Omental fat pad (tissue), 4 donors: Measurements from ENCODE around the gene GDPD5. TPM values are rescaled to one million over a fixed set of nuclear protein-coding genes. Genes with fewer than 3 reads are reported as not detected.

ENCODE experiments used
- ATAC-seq: fragments of 150-250 bp; one replicate; pipeline ENCODE4 v1.9.1; 2016; ENCODE audit warnings: mild to moderate bottlenecking, moderate library complexity; ENCODE audit not compliant: low FRiP score
- DNase-seq: peaks from one replicate; pipeline ENCODE4 v3.0.0-alpha.2; 2019; ENCODE audit warnings: low spot score
- total RNA-seq, 4 donors: library from RNA; depleted of rRNA; stranded (reverse); fragments of >200 nt; gene quantifications; one replicate each; pipeline ENCODE4 v1.1.0, GENCODE V29; 2016
- TF ChIP-seq, protein P1 (sequence below), 3 donors: fragments of 450-650 bp; IDR thresholded peaks; one replicate each; pipeline ENCODE4 v1.5.1; 2016 to 2017; ENCODE audit warnings: antibody characterized with exemption in 3 of 3, mild to moderate bottlenecking in 3 of 3, moderate library complexity in 2 of 3

Gene GDPD5
- total RNA-seq, 4 donors from 2014 or later = 23.6 to 34.7 (median 31.7) TPM

- ATAC-seq (no peak), DNase-seq (no peak)
- TF ChIP-seq, protein P1, sequence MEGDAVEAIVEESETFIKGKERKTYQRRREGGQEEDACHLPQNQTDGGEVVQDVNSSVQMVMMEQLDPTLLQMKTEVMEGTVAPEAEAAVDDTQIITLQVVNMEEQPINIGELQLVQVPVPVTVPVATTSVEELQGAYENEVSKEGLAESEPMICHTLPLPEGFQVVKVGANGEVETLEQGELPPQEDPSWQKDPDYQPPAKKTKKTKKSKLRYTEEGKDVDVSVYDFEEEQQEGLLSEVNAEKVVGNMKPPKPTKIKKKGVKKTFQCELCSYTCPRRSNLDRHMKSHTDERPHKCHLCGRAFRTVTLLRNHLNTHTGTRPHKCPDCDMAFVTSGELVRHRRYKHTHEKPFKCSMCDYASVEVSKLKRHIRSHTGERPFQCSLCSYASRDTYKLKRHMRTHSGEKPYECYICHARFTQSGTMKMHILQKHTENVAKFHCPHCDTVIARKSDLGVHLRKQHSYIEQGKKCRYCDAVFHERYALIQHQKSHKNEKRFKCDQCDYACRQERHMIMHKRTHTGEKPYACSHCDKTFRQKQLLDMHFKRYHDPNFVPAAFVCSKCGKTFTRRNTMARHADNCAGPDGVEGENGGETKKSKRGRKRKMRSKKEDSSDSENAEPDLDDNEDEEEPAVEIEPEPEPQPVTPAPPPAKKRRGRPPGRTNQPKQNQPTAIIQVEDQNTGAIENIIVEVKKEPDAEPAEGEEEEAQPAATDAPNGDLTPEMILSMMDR (IDR thresholded peaks at IDR 0.05) = no peak
These were observed 15.6 kb downstream of the GDPD5 start for GRCh38 chr11:75510004-75510722.

DNA sequence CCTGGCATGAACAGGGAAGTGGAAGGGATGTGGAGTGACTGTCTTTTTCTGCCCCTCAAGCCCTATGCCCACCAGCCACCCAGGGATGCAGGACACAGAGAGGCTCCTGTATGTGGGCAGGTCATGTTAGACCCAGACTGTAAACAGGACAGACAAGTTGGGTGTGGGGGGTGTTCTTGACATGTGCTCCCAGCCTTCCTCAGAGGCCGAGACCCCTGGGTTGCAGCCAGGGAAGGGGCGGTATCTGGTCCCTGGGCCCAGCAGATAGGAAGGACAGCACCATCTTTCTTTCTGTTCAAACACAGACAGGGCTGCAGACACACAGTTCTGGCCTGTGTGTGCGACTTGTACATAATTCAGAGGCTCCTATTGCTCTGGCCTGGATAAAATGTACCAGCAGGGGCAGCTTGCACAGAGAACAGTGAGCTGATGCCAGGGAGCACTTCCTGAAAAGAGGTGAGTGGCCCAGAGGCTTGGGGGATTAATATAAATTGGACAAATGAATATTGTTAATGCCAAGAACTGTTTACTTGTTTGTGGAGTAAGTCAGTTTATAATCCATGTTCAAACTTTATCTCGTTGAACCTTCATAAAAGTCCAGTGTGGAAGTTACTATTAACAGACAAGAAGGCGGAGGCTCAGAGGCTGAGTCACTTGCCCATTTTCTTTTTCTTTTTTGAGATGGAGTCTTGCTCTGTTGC lies 16.6 kb downstream of the GDPD5 start:
- ATAC-seq (no peak), DNase-seq (no peak)
- TF ChIP-seq, protein P1 (IDR thresholded peaks at IDR 0.05) = no peak

- ATAC-seq (no peak), DNase-seq (no peak)
- TF ChIP-seq, protein P1 (IDR thresholded peaks at IDR 0.05) = no peak
These were observed 17.6 kb downstream of the GDPD5 start for GRCh38 chr11:75508051-75508561.

- DNase-seq = no peak
- TF ChIP-seq, protein P1 (IDR thresholded peaks at IDR 0.05) = no peak
- no peak for ATAC-seq
These were observed 18.2 kb downstream of the GDPD5 start for GRCh38 chr11:75507571-75507970.

DNA sequence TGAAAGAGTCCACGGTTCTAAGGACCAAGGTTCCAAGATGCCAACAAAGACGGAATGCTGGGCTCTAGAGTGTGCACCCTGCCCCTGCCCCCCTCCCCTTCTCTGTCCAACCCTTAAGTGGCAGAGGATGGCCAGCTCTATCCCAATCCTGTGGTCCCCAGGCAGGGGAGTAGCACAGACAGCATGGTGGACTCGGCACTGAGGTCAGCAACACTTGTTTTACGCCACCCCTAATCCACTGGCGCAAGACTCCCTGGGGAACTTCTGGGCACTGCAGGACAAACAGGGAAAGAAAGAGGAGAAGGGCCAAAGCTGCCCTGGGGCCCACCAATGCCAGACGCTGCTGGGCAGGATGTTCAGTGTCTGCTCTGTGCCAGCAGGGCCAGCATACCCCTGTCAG lies 18.9 kb downstream of the GDPD5 start:
- no peak for ATAC-seq
- TF ChIP-seq, protein P1 (IDR thresholded peaks at IDR 0.05) = no peak
- DNase-seq = no peak

GRCh38 chr11:75505916-75506692 lies 19.6 kb downstream of the GDPD5 start:
- ATAC-seq (no peak), DNase-seq (no peak)
- TF ChIP-seq, protein P1 (IDR thresholded peaks at IDR 0.05) = no peak
